Body of pancreas (tissue), 4 donors: ENCODE measurements around the gene FLT1.

Experiments used
- POLR2A ChIP-seq, 3 donors: fragments of 450-650 bp; IDR thresholded peaks; one replicate each; pipeline ENCODE4 v1.6.1; 2016; ENCODE audit warnings: antibody characterized with exemption in 3 of 3, mild to moderate bottlenecking in 2 of 3
- TF ChIP-seq, protein P1 (sequence below), 7 experiments: fragments of 450-650 bp in 4 of 7; fragments of 200-600 bp in 3 of 7; sonication (generic) in 3 of 7; IDR thresholded peaks; one replicate each; pipeline ENCODE4 v1.5.1; 2016 to 2019; ENCODE audit warnings: antibody characterized with exemption in 7 of 7

DNA sequence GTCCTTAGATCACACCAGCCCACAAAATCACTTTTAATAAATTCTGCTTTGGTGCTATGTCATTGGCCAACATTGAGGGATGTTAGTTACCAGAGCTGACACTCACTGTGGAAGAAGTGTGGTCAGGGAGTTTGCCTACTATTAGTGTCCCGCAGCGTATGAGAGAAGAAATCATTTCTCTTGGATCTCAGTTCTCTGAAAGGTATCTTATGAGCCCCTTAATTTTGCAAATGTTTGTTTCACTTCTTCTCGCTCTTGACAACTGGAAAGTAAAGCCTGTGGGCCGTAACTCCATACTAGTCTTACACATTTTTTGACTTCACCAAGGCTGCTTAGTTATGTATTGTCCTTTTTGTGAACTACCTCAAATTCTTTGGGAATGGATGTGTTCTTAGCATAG lies 80.9 kb downstream of the FLT1 start:
- TF ChIP-seq, protein P1, sequence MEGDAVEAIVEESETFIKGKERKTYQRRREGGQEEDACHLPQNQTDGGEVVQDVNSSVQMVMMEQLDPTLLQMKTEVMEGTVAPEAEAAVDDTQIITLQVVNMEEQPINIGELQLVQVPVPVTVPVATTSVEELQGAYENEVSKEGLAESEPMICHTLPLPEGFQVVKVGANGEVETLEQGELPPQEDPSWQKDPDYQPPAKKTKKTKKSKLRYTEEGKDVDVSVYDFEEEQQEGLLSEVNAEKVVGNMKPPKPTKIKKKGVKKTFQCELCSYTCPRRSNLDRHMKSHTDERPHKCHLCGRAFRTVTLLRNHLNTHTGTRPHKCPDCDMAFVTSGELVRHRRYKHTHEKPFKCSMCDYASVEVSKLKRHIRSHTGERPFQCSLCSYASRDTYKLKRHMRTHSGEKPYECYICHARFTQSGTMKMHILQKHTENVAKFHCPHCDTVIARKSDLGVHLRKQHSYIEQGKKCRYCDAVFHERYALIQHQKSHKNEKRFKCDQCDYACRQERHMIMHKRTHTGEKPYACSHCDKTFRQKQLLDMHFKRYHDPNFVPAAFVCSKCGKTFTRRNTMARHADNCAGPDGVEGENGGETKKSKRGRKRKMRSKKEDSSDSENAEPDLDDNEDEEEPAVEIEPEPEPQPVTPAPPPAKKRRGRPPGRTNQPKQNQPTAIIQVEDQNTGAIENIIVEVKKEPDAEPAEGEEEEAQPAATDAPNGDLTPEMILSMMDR (IDR thresholded peaks at IDR 0.05): no peak
- no peak for TF ChIP-seq POLR2A (IDR thresholded peaks at IDR 0.05)
